HG03378 (cell line): ENCODE data around the gene SP8.
A peak's percentile ranks its signal among the peaks of the same experiment; 100 is the strongest.

ENCODE experiments used
- ATAC-seq: cut with Tn5 transposase; IDR thresholded peaks from one replicate; pipeline ENCODE4 v1.9.1; 2021; ENCODE audit warnings: mild to moderate bottlenecking, moderate library complexity; ENCODE audit not compliant: unreplicated experiment

SP8 gene

DNA sequence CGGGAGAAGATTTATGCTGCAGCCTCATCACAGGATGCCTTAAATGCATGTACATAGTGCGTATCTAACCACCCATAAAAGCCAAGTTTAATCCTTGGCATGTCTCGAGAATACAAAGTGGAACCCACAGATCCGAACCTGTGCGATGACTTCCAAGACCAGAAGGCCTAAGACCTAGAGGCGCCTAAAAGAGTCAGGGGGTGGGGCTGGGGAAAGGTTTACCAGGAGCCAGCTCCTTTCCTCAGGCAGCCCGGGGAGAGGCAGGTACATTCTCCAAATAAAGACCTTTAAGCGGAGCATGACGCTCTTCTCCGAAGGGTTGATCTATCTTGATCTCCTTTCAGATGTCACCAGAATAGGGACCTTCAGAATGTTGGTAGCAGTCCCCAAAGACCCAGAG is 9.7 kb downstream of the SP8 start:
- ATAC-seq, result no peak

DNA sequence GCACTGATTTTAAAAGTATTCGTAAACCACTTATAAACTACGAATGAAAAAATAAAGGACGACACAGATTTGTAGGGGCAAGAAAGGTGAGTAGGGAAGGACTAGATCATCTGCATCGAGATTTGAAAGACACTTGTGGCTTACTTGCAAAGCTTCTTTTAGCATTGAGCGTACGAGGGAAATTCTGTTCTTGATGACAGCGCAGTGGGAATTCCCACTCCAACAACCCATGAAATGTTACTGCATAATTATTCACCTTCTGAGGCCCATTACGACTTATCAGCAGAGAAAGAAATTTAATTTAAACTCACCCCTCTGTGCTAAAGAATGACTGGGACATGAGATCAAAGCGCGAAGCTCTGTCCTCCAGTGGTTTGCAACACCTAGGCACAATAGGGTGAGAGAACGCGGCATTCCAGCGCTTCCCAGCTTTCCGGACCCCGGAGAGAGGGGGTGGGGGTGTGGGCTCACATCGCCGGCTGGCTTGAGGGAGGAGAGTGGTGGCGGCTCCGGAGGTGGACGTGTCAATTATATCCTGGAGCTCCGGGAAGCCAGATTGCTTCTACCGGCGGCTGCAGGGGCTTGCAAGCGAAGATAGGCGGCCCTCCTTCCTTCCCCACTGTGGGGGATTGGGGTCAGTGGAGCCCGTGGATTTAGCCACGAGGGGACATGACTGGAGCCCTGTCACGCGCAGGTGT is 10.3 kb downstream of the SP8 start:
- ATAC-seq, result no peak

GRCh38 chr7:20754001-20754400 is 32.7 kb downstream of the SP8 start:
- no peak for ATAC-seq

- no peak for ATAC-seq
These were observed 36.8 kb downstream of the SP8 start for GRCh38 chr7:20749906-20750305.

- ATAC-seq, result no peak
These were observed 37.8 kb downstream of the SP8 start for GRCh38 chr7:20748853-20749252.

- no peak for ATAC-seq
These were observed 39.7 kb downstream of the SP8 start for GRCh38 chr7:20747001-20747400.

DNA sequence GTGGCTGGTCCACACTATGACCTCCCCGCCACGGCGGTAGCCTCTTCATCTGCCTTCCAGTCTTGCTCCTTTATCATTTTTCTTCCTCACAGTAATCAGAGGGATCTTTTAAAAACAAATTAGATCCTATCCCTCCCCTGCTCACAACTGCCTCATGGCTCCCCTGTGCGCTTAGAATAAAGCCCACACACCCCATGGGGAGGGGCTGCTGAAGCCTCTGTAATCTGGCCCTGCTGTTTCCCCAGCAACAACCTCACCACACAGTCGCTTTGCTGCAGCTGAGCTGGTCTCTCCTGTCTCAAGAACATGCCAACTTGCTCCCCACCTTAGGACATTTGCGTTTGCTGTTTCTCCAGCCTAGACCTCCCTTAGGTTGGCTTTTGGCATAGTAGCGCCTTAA is 41.0 kb downstream of the SP8 start:
- ATAC-seq, result no peak

DNA sequence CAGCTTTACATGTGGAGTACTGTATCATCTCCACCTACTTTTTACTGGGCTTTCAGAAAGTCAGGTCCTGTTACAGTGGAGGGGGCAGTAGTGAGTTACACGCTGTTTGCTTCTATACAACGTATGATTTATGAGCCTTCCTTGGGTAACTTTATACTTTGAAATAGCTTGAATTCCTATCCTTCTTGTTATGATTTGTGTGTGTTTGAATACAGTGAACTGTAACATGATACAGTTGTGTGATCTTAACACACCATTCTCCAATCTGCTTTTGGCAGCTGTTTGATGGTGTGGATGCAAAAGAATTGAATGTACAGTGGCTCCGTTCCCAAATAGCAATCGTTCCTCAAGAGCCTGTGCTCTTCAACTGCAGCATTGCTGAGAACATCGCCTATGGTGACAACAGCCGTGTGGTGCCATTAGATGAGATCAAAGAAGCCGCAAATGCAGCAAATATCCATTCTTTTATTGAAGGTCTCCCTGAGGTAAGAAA is 41.7 kb downstream of the SP8 start:
- ATAC-seq, result no peak

DNA sequence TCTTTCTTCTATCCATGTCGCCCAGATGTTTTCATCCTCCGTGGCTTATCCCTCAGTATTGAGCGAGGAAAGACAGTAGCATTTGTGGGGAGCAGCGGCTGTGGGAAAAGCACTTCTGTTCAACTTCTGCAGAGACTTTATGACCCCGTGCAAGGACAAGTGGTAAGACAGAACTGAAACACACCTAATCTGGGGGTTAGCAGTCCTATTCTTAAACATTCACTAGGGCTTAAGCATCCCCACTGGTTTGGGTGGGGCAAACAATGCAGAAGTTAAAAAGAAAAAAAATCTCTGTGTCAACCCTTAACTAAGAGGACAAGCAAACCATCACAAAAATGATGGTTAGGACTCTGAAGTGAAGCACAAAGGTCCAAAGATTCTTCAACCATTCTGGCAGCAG is 43.8 kb downstream of the SP8 start:
- no peak for ATAC-seq

DNA sequence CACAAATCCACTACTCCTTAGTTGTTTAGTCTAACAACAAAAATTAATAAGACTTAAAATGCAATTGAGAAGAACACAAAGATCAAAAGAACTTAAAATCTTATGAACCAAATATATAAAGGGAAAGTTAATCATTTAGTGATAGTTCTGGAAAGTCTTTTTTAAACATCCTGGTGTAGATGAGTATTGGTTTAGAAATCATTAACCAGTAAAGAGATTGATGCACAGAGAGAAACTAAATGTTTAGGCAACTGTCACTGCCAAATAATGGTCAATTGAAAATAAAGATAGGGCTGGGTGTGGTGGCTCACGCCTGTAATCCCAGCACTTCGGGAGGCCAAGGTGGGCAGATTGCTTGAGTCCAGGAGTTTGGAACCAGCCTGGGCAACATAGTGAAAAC is 44.9 kb downstream of the SP8 start:
- peak; percentile 83 for ATAC-seq

GRCh38 chr7:20738518-20739481 is 47.9 kb downstream of the SP8 start:
- no peak for ATAC-seq

DNA sequence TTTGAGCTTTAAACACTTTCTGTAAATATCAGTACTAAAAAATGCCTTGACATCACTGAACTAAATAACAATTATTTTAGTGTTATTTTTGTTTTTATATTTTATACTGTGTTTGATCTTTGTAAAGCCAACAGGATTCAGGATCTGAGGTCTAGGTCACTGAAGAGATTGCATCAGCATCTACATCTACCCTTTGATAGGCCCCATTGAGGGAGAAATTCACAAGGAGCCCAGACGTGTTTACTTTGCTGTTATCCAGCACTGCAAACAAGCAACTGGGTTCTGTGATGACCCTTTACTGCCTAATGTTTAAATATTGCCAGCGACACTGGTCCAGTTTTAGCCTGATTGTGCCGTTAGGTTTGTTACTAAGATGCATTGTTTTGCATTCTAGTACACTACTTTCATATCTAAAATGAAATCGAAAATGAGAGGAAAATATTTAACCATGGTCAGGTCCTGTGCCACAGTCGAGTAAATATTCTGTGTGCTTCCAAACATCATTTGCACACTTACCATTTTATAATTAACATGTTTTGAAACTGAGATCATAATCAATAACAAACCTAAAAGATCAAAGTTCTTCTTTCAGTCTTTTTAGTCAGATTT is 48.7 kb downstream of the SP8 start:
- no peak for ATAC-seq

- ATAC-seq, result no peak
These were observed 51.2 kb downstream of the SP8 start for GRCh38 chr7:20735346-20736065.
